H9 (cell line): ENCODE results near the gene COL27A1. TPM values are rescaled to one million over a fixed set of nuclear protein-coding genes. Genes with fewer than 3 reads are reported as not detected.

Experiments
- DNase-seq: peaks from one replicate; pipeline ENCODE4 v3.0.0-alpha.2; 2017
- H2AFZ ChIP-seq: one replicate; pipeline ENCODE4 v1.6.1; 2013; ENCODE audit warnings: mild to moderate bottlenecking, low read length, control low read depth, moderate library complexity
- H2AK5ac ChIP-seq: 2 replicates; pipeline ENCODE4 v1.6.1; 2013; ENCODE audit warnings: low read length, control low read depth, mixed read lengths; ENCODE audit not compliant: insufficient read length
- H2BK120ac ChIP-seq: one replicate; pipeline ENCODE4 v1.6.1; 2013; ENCODE audit warnings: low read depth, mild to moderate bottlenecking, low read length, control low read depth, inconsistent platforms; ENCODE audit not compliant: poor library complexity, severe bottlenecking
- H2BK12ac ChIP-seq: 2 replicates; pipeline ENCODE4 v1.6.1; 2013; ENCODE audit warnings: low read length, control low read depth, mixed read lengths, low read depth; ENCODE audit not compliant: insufficient read length
- H2BK15ac ChIP-seq: 2 replicates; pipeline ENCODE4 v1.6.1; 2013; ENCODE audit warnings: low read depth, low read length, control low read depth
- H2BK20ac ChIP-seq: one replicate; pipeline ENCODE4 v1.6.1; 2013; ENCODE audit warnings: low read depth, mild to moderate bottlenecking, low read length, control low read depth, inconsistent platforms; ENCODE audit not compliant: poor library complexity, severe bottlenecking
- H2BK5ac ChIP-seq: 2 replicates; pipeline ENCODE4 v1.6.1; 2013; ENCODE audit warnings: low read length, control low read depth, mixed read lengths; ENCODE audit not compliant: insufficient read length
- H3K14ac ChIP-seq: 2 replicates; pipeline ENCODE4 v1.6.1; 2013; ENCODE audit warnings: low read length, control low read depth; ENCODE audit not compliant: insufficient read depth
- H3K18ac ChIP-seq: 2 replicates; pipeline ENCODE4 v1.6.1; 2013; ENCODE audit warnings: low read depth, mild to moderate bottlenecking, mixed read lengths, low read length, control low read depth; ENCODE audit not compliant: insufficient read length
- H3K23ac ChIP-seq: 2 replicates; pipeline ENCODE4 v1.6.1; 2013; ENCODE audit warnings: low read length, control low read depth, mixed read lengths, low read depth; ENCODE audit not compliant: insufficient read length
- H3K23me2 ChIP-seq: 2 replicates; pipeline ENCODE4 v1.6.1; 2013; ENCODE audit warnings: low read depth, mild to moderate bottlenecking, mixed read lengths, low read length, control low read depth; ENCODE audit not compliant: insufficient read length, poor library complexity, severe bottlenecking
- H3K27ac ChIP-seq: 2 replicates; pipeline ENCODE4 v1.5.1; 2013; ENCODE audit warnings: low read length, control low read depth, mixed read lengths, low read depth; ENCODE audit not compliant: insufficient read length
- H3K27me3 ChIP-seq: 2 replicates; pipeline ENCODE4 v1.6.1; 2013; ENCODE audit warnings: low read length, control low read depth, inconsistent platforms; ENCODE audit not compliant: insufficient read depth
- H3K4ac ChIP-seq: 2 replicates; pipeline ENCODE4 v1.6.1; 2013; ENCODE audit warnings: low read depth, mild to moderate bottlenecking, control low read depth, inconsistent platforms, low read length, moderate library complexity
- H3K4me1 ChIP-seq: 2 replicates; pipeline ENCODE4 v1.6.1; 2013; ENCODE audit warnings: low read length, control low read depth, inconsistent platforms; ENCODE audit not compliant: insufficient read depth
- H3K4me2 ChIP-seq: 2 replicates; pipeline ENCODE4 v1.6.1; 2013; ENCODE audit warnings: low read length, control low read depth, mixed read lengths; ENCODE audit not compliant: insufficient read length, insufficient read depth
- H3K56ac ChIP-seq: 2 replicates; pipeline ENCODE4 v1.6.1; 2013; ENCODE audit warnings: low read depth, mild to moderate bottlenecking, mixed read lengths, low read length, control low read depth; ENCODE audit not compliant: insufficient read length
- H3K79me1 ChIP-seq: 2 replicates; pipeline ENCODE4 v1.6.1; 2013; ENCODE audit warnings: low read depth, mild to moderate bottlenecking, moderate library complexity, low read length, control low read depth, inconsistent platforms; ENCODE audit not compliant: insufficient read depth, poor library complexity, severe bottlenecking
- H3K79me2 ChIP-seq: 2 replicates; pipeline ENCODE4 v1.6.1; 2013; ENCODE audit warnings: low read length, control low read depth, inconsistent platforms; ENCODE audit not compliant: insufficient read depth
- H3K9ac ChIP-seq: 2 replicates; pipeline ENCODE4 v1.6.1; 2013; ENCODE audit warnings: low read length, control low read depth, mixed read lengths; ENCODE audit not compliant: insufficient read length; ENCODE audit errors: extremely low read depth
- H3K9me3 ChIP-seq: one replicate; pipeline ENCODE4 v1.6.1; 2013; ENCODE audit warnings: low read depth, low read length, inconsistent platforms; ENCODE audit not compliant: control insufficient read depth
- H3T11ph ChIP-seq: one replicate; pipeline ENCODE4 v1.6.1; 2013; ENCODE audit warnings: mild to moderate bottlenecking, low read length, control low read depth, inconsistent platforms
- H4K20me1 ChIP-seq: one replicate; pipeline ENCODE4 v1.6.1; 2013; ENCODE audit not compliant: control insufficient read depth, insufficient read length, insufficient read depth
- H4K5ac ChIP-seq: 2 replicates; pipeline ENCODE4 v1.6.1; 2013; ENCODE audit warnings: low read depth, mild to moderate bottlenecking, mixed read lengths, low read length, control low read depth; ENCODE audit not compliant: insufficient read length
- H4K8ac ChIP-seq: replicated peaks from 2 replicates; pipeline ENCODE4 v1.6.1; 2013; ENCODE audit warnings: low read length, control low read depth, mixed read lengths, low read depth; ENCODE audit not compliant: insufficient read length
- H4K91ac ChIP-seq: 2 replicates; pipeline ENCODE4 v1.6.1; 2013; ENCODE audit warnings: low read depth, mild to moderate bottlenecking, moderate library complexity, mixed read lengths, low read length, control low read depth; ENCODE audit not compliant: insufficient read length
- H3K27ac Mint-ChIP-seq, 3 experiments: 2 replicates in 2 of 3; 3 replicates in 1 of 3; pipeline ENCODE4 v1.8.0; 2020 to 2021; ENCODE audit warnings: mixed read lengths in 3 of 3, mild to moderate bottlenecking in 1 of 3, moderate library complexity in 1 of 3
- H3K27me3 Mint-ChIP-seq: 2 replicates; pipeline ENCODE4 v1.8.0; 2021; ENCODE audit warnings: low read depth, mild to moderate bottlenecking, moderate library complexity, mixed read lengths
- H3K36me3 Mint-ChIP-seq, 3 experiments: 2 replicates in 2 of 3; 3 replicates in 1 of 3; pipeline ENCODE4 v1.8.0; 2020 to 2021; ENCODE audit warnings: low read depth in 3 of 3, mixed read lengths in 3 of 3; ENCODE audit not compliant: insufficient read depth in 1 of 3
- H3K4me1 Mint-ChIP-seq, 2 experiments: 2 replicates each; pipeline ENCODE4 v1.8.0; 2020; ENCODE audit warnings: mixed read lengths in 2 of 2
- H3K4me3 Mint-ChIP-seq, 2 experiments: 2 replicates in 1 of 2; 3 replicates in 1 of 2; pipeline ENCODE4 v1.8.0; 2020 to 2021; ENCODE audit warnings: mild to moderate bottlenecking in 2 of 2, mixed read lengths in 2 of 2, moderate library complexity in 1 of 2
- H3K9me3 Mint-ChIP-seq, 2 experiments: 2 replicates in 1 of 2; 3 replicates in 1 of 2; pipeline ENCODE4 v1.8.0; 2020; ENCODE audit warnings: mild to moderate bottlenecking in 2 of 2, mixed read lengths in 2 of 2, moderate library complexity in 1 of 2
- WGBS: extraction: QIAGEN DNeasy Blood & Tissue Kit; methylation state at CpG from one replicate; pipeline ENCODE4 v1.1.7; 2013; ENCODE audit warnings: missing lambda C conversion rate, low lambda C conversion rate, mixed read lengths; ENCODE audit not compliant: insufficient read length; ENCODE audit errors: extremely low coverage; 5-methylcytosine and 5-hydroxymethylcytosine counted together
- total RNA-seq: library from RNA; stranded (reverse); gene quantifications from 2 replicates; pipeline ENCODE4 v1.2.1, GENCODE V29; 2021
- TF ChIP-seq, protein P1 (sequence below): fragments of 200-600 bp; sonication (generic); conservative IDR thresholded peaks from 3 replicates; pipeline ENCODE4 v1.8.0; 2021; ENCODE audit warnings: antibody characterized with exemption, mild to moderate bottlenecking

Gene COL27A1
- total RNA-seq, 1 experiment from 2014 or later = 17.9 TPM

DNA sequence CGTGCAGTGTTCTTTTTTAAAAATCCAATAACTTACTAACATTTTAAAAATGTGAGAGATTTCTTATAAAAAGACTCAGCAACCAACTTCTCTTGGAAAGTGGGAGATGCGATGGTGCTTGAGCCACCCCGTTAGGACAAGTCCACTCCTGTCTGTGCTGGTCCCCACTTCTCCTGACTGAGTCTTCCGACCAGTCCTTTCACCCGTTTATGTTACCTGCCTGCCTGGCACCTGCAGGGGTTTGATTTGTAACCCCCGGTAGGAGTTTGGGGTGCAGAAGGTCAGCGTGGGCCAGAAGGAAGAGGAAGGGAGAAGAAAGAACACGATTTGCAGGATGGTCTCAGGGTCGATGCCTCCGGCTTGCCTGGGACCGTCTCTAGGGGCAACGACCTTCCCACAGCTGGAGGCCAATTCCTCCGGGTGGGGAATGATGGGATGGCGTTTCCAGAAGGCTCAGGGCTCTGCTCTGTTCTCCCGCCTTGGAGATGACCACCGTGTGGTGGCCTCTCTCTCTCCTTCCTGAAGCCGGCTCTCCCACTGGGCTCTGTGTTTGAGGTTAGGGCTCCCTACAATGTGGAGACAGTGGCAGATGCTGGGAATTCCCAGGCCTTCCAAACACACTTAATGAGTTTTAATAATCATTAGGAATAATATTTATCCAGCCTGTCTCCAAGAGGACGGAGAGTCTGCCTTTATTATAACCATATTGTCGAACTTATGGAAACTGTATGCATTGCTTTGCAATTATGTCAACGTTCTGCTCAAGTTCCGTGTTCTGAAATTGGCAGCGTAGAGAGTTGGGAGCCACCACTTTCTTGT, 14.8 kb downstream of the COL27A1 start:
- H3K9ac ChIP-seq = no peak overlapping the region
- H2BK12ac ChIP-seq = no peak overlapping the region
- no peak overlapping the region for H2BK15ac ChIP-seq
- no peak overlapping the region for H3K27ac ChIP-seq
- H3K79me2 ChIP-seq = no peaks in the 10 kb centered on the region
- no peak overlapping the region for H4K91ac ChIP-seq
- H3K4ac ChIP-seq = no peak overlapping the region
- no peak overlapping the region for H3K4me2 ChIP-seq
- H4K5ac ChIP-seq = no peak overlapping the region
- no peak overlapping the region for H2BK5ac ChIP-seq
- no peaks in the 10 kb centered on the region for H4K20me1 ChIP-seq
- H3T11ph ChIP-seq = no peak overlapping the region
- H3K27me3 ChIP-seq = no peaks in the 10 kb centered on the region
- H3K4me1 ChIP-seq = no peaks in the 10 kb centered on the region
- Mint-ChIP-seq H3K27ac (peak overlapping the region in 1 of 3 experiments; percentile 53; a peak in 2 of 7 replicates), H3K9me3 (no peaks in the 10 kb centered on the region), H3K27me3 (no peaks in the 10 kb centered on the region), H3K4me1 (peaks cover 2 to 6% of the 10 kb centered on the region in 2 experiments; a peak in 1 of 4 replicates), H3K4me3 (no peak overlapping the region), H3K36me3 (peaks cover 0 to 14% (median 3%) of the 10 kb centered on the region in 3 experiments; a peak in 4 of 7 replicates)
- H3K14ac ChIP-seq = no peak overlapping the region
- H3K23me2 ChIP-seq = no peaks in the 10 kb centered on the region
- H3K23ac ChIP-seq = no peak overlapping the region
- H3K18ac ChIP-seq = no peak overlapping the region
- no peak overlapping the region for H3K56ac ChIP-seq
- H2BK20ac ChIP-seq = no peak overlapping the region
- no peaks in the 10 kb centered on the region for H3K9me3 ChIP-seq
- no peaks in the 10 kb centered on the region for H3K79me1 ChIP-seq
- H2BK120ac ChIP-seq = no peak overlapping the region
- WGBS = no CpG with 5 or more reads among the region's 22 CpGs
- no peak for DNase-seq
- H4K8ac ChIP-seq = no peak overlapping the region
- no peak overlapping the region for H2AK5ac ChIP-seq
- H2AFZ ChIP-seq = no peak overlapping the region
- TF ChIP-seq, protein P1, sequence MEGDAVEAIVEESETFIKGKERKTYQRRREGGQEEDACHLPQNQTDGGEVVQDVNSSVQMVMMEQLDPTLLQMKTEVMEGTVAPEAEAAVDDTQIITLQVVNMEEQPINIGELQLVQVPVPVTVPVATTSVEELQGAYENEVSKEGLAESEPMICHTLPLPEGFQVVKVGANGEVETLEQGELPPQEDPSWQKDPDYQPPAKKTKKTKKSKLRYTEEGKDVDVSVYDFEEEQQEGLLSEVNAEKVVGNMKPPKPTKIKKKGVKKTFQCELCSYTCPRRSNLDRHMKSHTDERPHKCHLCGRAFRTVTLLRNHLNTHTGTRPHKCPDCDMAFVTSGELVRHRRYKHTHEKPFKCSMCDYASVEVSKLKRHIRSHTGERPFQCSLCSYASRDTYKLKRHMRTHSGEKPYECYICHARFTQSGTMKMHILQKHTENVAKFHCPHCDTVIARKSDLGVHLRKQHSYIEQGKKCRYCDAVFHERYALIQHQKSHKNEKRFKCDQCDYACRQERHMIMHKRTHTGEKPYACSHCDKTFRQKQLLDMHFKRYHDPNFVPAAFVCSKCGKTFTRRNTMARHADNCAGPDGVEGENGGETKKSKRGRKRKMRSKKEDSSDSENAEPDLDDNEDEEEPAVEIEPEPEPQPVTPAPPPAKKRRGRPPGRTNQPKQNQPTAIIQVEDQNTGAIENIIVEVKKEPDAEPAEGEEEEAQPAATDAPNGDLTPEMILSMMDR = no peak
